Activated CD4-positive, alpha-beta T cell treated with anti-CD3 and anti-CD28 coated beads, Interleukin-2, amount 50 U/mL, for 1 hour (primary cell): ENCODE data around the gene MIER2.
"Not testable (repeated sequence)": the region's sequence is repeated elsewhere in the genome, so short reads cannot be mapped to it uniquely, and the experiment has no call there.

ENCODE experiments used
- DNase-seq: peaks from one replicate; pipeline ENCODE4 v3.0.0-alpha.2; 2020

MIER2 gene

GRCh38 chr19:355536-355935 lies 10.9 kb upstream of the MIER2 start:
- DNase-seq, result not testable (repeated sequence)

- DNase-seq, result no peak
Measured at GRCh38 chr19:355134-355533, 10.5 kb upstream of the MIER2 start.

- DNase-seq, result no peak
Measured at GRCh38 chr19:351976-352625, 7.5 kb upstream of the MIER2 start.

- DNase-seq, result no peak
Measured at GRCh38 chr19:347946-348861, 3.6 kb upstream of the MIER2 start.

- DNase-seq, result no peak
Measured at GRCh38 chr19:345320-345879, 804 bp upstream of the MIER2 start.

GRCh38 chr19:343941-344624 lies 513 bp downstream of the MIER2 start:
- peak; percentile 27 for DNase-seq

- no peak for DNase-seq
Measured at GRCh38 chr19:343451-343931, 1.1 kb downstream of the MIER2 start.

GRCh38 chr19:342801-343421 lies 1.7 kb downstream of the MIER2 start:
- no peak for DNase-seq

GRCh38 chr19:342128-342455 lies 2.5 kb downstream of the MIER2 start:
- DNase-seq, result no peak

GRCh38 chr19:341386-342127 lies 3.0 kb downstream of the MIER2 start:
- no peak for DNase-seq

GRCh38 chr19:340620-341385 lies 3.8 kb downstream of the MIER2 start:
- no peak for DNase-seq

GRCh38 chr19:339262-339887 lies 5.2 kb downstream of the MIER2 start:
- DNase-seq, result no peak

- DNase-seq, result no peak
Measured at GRCh38 chr19:338421-338820, 6.2 kb downstream of the MIER2 start.

- no peak for DNase-seq
Measured at GRCh38 chr19:336067-336614, 8.5 kb downstream of the MIER2 start.

- DNase-seq, result no peak
Measured at GRCh38 chr19:335486-336066, 9.0 kb downstream of the MIER2 start.

- DNase-seq, result no peak
Measured at GRCh38 chr19:335072-335471, 9.5 kb downstream of the MIER2 start.

- no peak for DNase-seq
Measured at GRCh38 chr19:334296-335071, 10.1 kb downstream of the MIER2 start.

GRCh38 chr19:330503-330902 lies 14.1 kb downstream of the MIER2 start:
- no peak for DNase-seq

- no peak for DNase-seq
Measured at GRCh38 chr19:329876-330275, 14.7 kb downstream of the MIER2 start.
